HG03521 (cell line): ENCODE measurements around the gene GMEB2.
"Not testable (repeated sequence)": the region's sequence is repeated elsewhere in the genome, so short reads cannot be mapped to it uniquely, and the experiment has no call there.

Experiments
- ATAC-seq: cut with Tn5 transposase; IDR thresholded peaks from one replicate; pipeline ENCODE4 v1.9.1; 2021; ENCODE audit warnings: mild to moderate bottlenecking, moderate library complexity; ENCODE audit not compliant: unreplicated experiment

The GMEB2 gene

GRCh38 chr20:63561624-63562396 lies 65.1 kb downstream of the GMEB2 start:
- no peak for ATAC-seq

GRCh38 chr20:63560856-63561609 lies 65.9 kb downstream of the GMEB2 start:
- ATAC-seq: no peak

- ATAC-seq: no peak
These were observed 66.5 kb downstream of the GMEB2 start for GRCh38 chr20:63560333-63560805.

- ATAC-seq: not testable (repeated sequence)
These were observed 67.2 kb downstream of the GMEB2 start for GRCh38 chr20:63559485-63560332.

GRCh38 chr20:63558804-63559484 lies 68.0 kb downstream of the GMEB2 start:
- ATAC-seq: no peak

GRCh38 chr20:63557481-63557891 lies 69.4 kb downstream of the GMEB2 start:
- no peak for ATAC-seq

GRCh38 chr20:63556873-63557478 lies 69.9 kb downstream of the GMEB2 start:
- ATAC-seq: no peak

- no peak for ATAC-seq
These were observed 71.1 kb downstream of the GMEB2 start for GRCh38 chr20:63555661-63556381.

- ATAC-seq: no peak
These were observed 72.3 kb downstream of the GMEB2 start for GRCh38 chr20:63554361-63555278.

- no peak for ATAC-seq
These were observed 73.0 kb downstream of the GMEB2 start, which contains the start of gene FNDC11 for GRCh38 chr20:63553933-63554290. TSS of gene FNDC11 (plus strand) at chr20:63554159. CDS start at chr20:63555664, 1,505 bp downstream.

- no peak for ATAC-seq
These were observed 73.5 kb downstream of the GMEB2 start for GRCh38 chr20:63553251-63553932.

- ATAC-seq: no peak
These were observed 74.2 kb downstream of the GMEB2 start for GRCh38 chr20:63552481-63553249.

GRCh38 chr20:63551068-63551467 lies 75.8 kb downstream of the GMEB2 start:
- ATAC-seq: no peak

- no peak for ATAC-seq
These were observed 77.1 kb downstream of the GMEB2 start for GRCh38 chr20:63549679-63550282.

GRCh38 chr20:63549019-63549418 lies 77.9 kb downstream of the GMEB2 start:
- ATAC-seq: no peak

GRCh38 chr20:63548542-63548941 lies 78.4 kb downstream of the GMEB2 start:
- ATAC-seq: no peak
